GM12878 (cell line): Measurements from ENCODE around the gene ARMC10. TPM values are rescaled to one million over a fixed set of nuclear protein-coding genes. Genes with fewer than 3 reads are reported as not detected.

Experiments
- ATAC-seq: fragments of 200-7000 bp; cut with Tn5 transposase; 3 replicates; pipeline ENCODE4 v1.9.1; 2020; ENCODE audit warnings: mild to moderate bottlenecking, moderate library complexity
- BruUV-seq: library from RNA; stranded (reverse); fragments of 400-500 nt; replicated peaks from 2 replicates; lab custom pipeline; 2021; lab: Mats Ljungman, UMichigan
- CTCF ChIA-PET: fragments of 300-600 bp; sonication (Branson Sonifier 250); formaldehyde crosslinking; extraction: SDS; loops from one replicate; lab custom pipeline; 2021; ENCODE audit warnings: inconsistent platforms; lab: Yijun Ruan, JAX
- POLR2A ChIA-PET: fragments of 350-600 bp; formaldehyde crosslinking; extraction: SDS; loops from one replicate; lab custom pipeline; 2021; ENCODE audit warnings: inconsistent platforms; lab: Charles Lee
- RAD21 ChIA-PET: fragments of 300-600 bp; sonication (Branson Sonifier 250); formaldehyde crosslinking; loops from one replicate; lab custom pipeline; 2023; ENCODE audit warnings: antibody characterized with exemption; ENCODE audit not compliant: unreplicated experiment; lab: Charles Lee
- SMC1A ChIA-PET: fragments of 300-600 bp; sonication (Branson Sonifier 250); formaldehyde crosslinking; loops from one replicate; lab custom pipeline; 2023; ENCODE audit not compliant: unreplicated experiment, uncharacterized antibody; lab: Charles Lee
- DNase-seq: peaks from one replicate; pipeline ENCODE4 v3.0.0-alpha.2; 2011; ENCODE audit warnings: low read depth, low spot score
- FAIRE-seq: peaks from 3 replicates; lab custom pipeline; 2011; peaks lifted over from hg19 to GRCh38; lab: Jason Lieb, UNC
- H2AFZ ChIP-seq: 2 replicates; pipeline ENCODE4 v1.6.0; 2011; ENCODE audit warnings: low read depth, low read length, control low read depth; ENCODE audit not compliant: control insufficient read depth
- H3K27ac ChIP-seq: 2 replicates; pipeline ENCODE4 v1.5.1; 2011; ENCODE audit warnings: control low read depth; ENCODE audit not compliant: control insufficient read depth, insufficient read depth
- H3K27me3 ChIP-seq, 2 experiments: replicated peaks in 1 of 2; 2 replicates each; pipeline versions ENCODE4 v1.6.0 to v1.6.1; 2011; ENCODE audit warnings: low read length in 1 of 2; ENCODE audit not compliant: control insufficient read depth in 2 of 2, insufficient read depth in 2 of 2
- H3K36me3 ChIP-seq, 2 experiments: 2 replicates each; pipeline ENCODE4 v1.5.1; 2011; ENCODE audit warnings: low read length in 1 of 2; ENCODE audit not compliant: control insufficient read depth in 2 of 2, insufficient read depth in 2 of 2
- H3K4me1 ChIP-seq: 2 replicates; pipeline ENCODE4 v1.6.1; 2011; ENCODE audit warnings: mild to moderate bottlenecking, low read length, moderate library complexity, mixed read lengths; ENCODE audit not compliant: control insufficient read depth, insufficient read depth
- H3K4me2 ChIP-seq: 2 replicates; pipeline ENCODE4 v1.6.0; 2011; ENCODE audit warnings: control low read depth; ENCODE audit not compliant: control insufficient read depth, insufficient read depth
- H3K4me3 ChIP-seq: fragments of 200-600 bp; sonication (generic); 2 replicates; pipeline ENCODE4 v1.5.1; 2016
- H3K79me2 ChIP-seq: 2 replicates; pipeline ENCODE4 v1.6.0; 2011; ENCODE audit warnings: low read length; ENCODE audit not compliant: control insufficient read depth, insufficient read depth
- H3K9ac ChIP-seq: 2 replicates; pipeline ENCODE4 v1.8.0; 2011; ENCODE audit warnings: low read length, control low read depth, mixed read lengths; ENCODE audit not compliant: control insufficient read depth, insufficient read depth
- H3K9me3 ChIP-seq: replicated peaks from 3 replicates; pipeline ENCODE4 v1.5.1; 2011; ENCODE audit warnings: mild to moderate bottlenecking, low read length; ENCODE audit not compliant: control insufficient read depth, insufficient read depth
- H4K20me1 ChIP-seq: 2 replicates; pipeline ENCODE4 v1.6.0; 2011; ENCODE audit not compliant: control insufficient read depth, insufficient read depth
- BACH1 ChIP-seq: fragments of 450-650 bp; IDR thresholded peaks from 2 replicates; pipeline ENCODE4 v1.6.1; 2017; ENCODE audit warnings: mild to moderate bottlenecking, borderline replicate concordance
- BCL3 ChIP-seq: IDR thresholded peaks from 2 replicates; pipeline ENCODE4 v1.6.1; 2011; ENCODE audit warnings: borderline replicate concordance, low read depth, mild to moderate bottlenecking, moderate library complexity, low read length; ENCODE audit not compliant: insufficient read depth, poor library complexity, severe bottlenecking
- CHD4 ChIP-seq: fragments of 200-600 bp; sonication (generic); IDR thresholded peaks from 2 replicates; pipeline ENCODE4 v1.6.1; 2016; ENCODE audit warnings: mild to moderate bottlenecking
- DPF2 ChIP-seq: fragments of 450-650 bp; IDR thresholded peaks from 2 replicates; pipeline ENCODE4 v1.6.1; 2017; ENCODE audit warnings: mild to moderate bottlenecking
- NKRF ChIP-seq: fragments of 450-650 bp; conservative IDR thresholded peaks from 2 replicates; pipeline ENCODE4 v1.6.1; 2017; ENCODE audit warnings: mild to moderate bottlenecking, moderate library complexity
- NR2F1 ChIP-seq: fragments of 450-650 bp; conservative IDR thresholded peaks from 2 replicates; pipeline ENCODE4 v1.6.1; 2017; ENCODE audit warnings: mild to moderate bottlenecking
- PML ChIP-seq: IDR thresholded peaks from 2 replicates; pipeline ENCODE4 v1.6.1; 2012; ENCODE audit warnings: low read length, inconsistent platforms
- REST ChIP-seq: IDR thresholded peaks from 2 replicates; pipeline ENCODE4 v1.6.1; 2012; ENCODE audit warnings: mild to moderate bottlenecking, low read depth, low read length
- ZNF687 ChIP-seq: fragments of 450-650 bp; IDR thresholded peaks from 2 replicates; pipeline ENCODE4 v1.6.1; 2017; ENCODE audit warnings: mild to moderate bottlenecking, moderate library complexity
- WGBS: methylation state at CpG from one replicate; pipeline ENCODE4 v1.1.6; 2016; ENCODE audit warnings: low lambda C conversion rate; ENCODE audit not compliant: insufficient replicate concordance, insufficient coverage; ENCODE audit errors: missing lambda C conversion rate; 5-methylcytosine and 5-hydroxymethylcytosine counted together
- in situ Hi-C: fragments of 300-500 bp; cut with MboI; formaldehyde crosslinking; loops from 9 replicates; pipeline ENCODE4 v1.14.3; 2018; ENCODE audit warnings: mixed read lengths
- intact Hi-C: fragments of 100-400 bp; cut with micrococcal nuclease; formaldehyde crosslinking; loops from one replicate; pipeline ENCODE4 v1.14.2; 2022; ENCODE audit not compliant: unreplicated experiment
- polyA plus RNA-seq, 11 experiments: library from polyadenylated mRNA; depleted of rRNA in 4 of 11; unstranded in 6 of 11; stranded (reverse) in 5 of 11; fragments of >200 nt; fragmentation: Nextera tagmentation in 4 of 11; fragmentation: Illumina TruSeq in 1 of 11; extraction: Ambion mirVana in 4 of 11; extraction: Trizol in 1 of 11; gene quantifications; 1 replicate in 1 of 11; 2 replicates in 10 of 11; pipeline versions ENCODE4 v1.2.1 to v1.2.3, GENCODE V29; 2011 to 2016; ENCODE audit warnings: inconsistent platforms in 2 of 11, missing spikeins in 2 of 11, low read depth in 1 of 11
- total RNA-seq, 4 experiments: library from RNA; depleted of rRNA in 3 of 4; stranded (reverse); fragments of >200 nt in 3 of 4; fragmentation: Illumina TruSeq in 1 of 4; extraction: Trizol in 1 of 4; gene quantifications; 2 replicates each; pipeline versions ENCODE4 v1.2.1 to v1.2.3, GENCODE V29; 2013 to 2021

ARMC10 gene
- total and polyA plus RNA-seq, 10 of the 15 experiments (the other 5 are each of a cell fraction or from before 2014, with no cell fraction given), result 7.0 to 38.2 (median 24.1) TPM

GRCh38 chr7:103075337-103075918 lies 488 bp downstream of the ARMC10 start:
- peak overlapping the region; percentile 90 for H2AFZ ChIP-seq
- peaks cover 2% of the 10 kb centered on the region for H3K4me1 ChIP-seq
- H3K4me2 ChIP-seq, result peak overlapping the region; percentile 88
- DNase-seq, result no peak
- BruUV-seq, result TSS peak; percentile 71
- no peaks in the 10 kb centered on the region for H4K20me1 ChIP-seq
- intact Hi-C loops (loop anchor here (2.0 kb wide), 1 partner anchor 73 kb away; the partner anchor contains the start of gene NAPEPLD), in situ Hi-C loops (no loop called here)
- ChIA-PET POLR2A (interaction anchor here (0.8 to 2.5 kb wide), 7 partner anchors 13 to 327 kb away, joined by 3 to 17 read pairs (median 6); partner anchors contain the start of genes FAM185A and NAPEPLD), CTCF (interaction anchor here (0.7 to 2.8 kb wide), 8 partner anchors 9 to 327 kb away, joined by 3 to 18 read pairs (median 4); partner anchors contain the start of gene FAM185A), SMC1A (interaction anchor here (0.6 to 2.0 kb wide), 7 partner anchors 9 to 73 kb away, joined by 3 to 10 read pairs (median 4); partner anchors contain the start of gene NAPEPLD), RAD21 (interaction anchor here (0.6 to 2.0 kb wide), 11 partner anchors 10 to 331 kb away, joined by 3 to 21 read pairs (median 5); partner anchors contain the start of genes FAM185A and NAPEPLD)
- H3K27ac ChIP-seq, result peak overlapping the region; percentile 77
- 5% methylated on average over 33 of the region's 36 CpGs for WGBS
- peak overlapping the region; percentile 91 for H3K9ac ChIP-seq
- no peaks in the 10 kb centered on the region for H3K27me3 ChIP-seq
- no peaks in the 10 kb centered on the region for H3K36me3 ChIP-seq
- ATAC-seq, result peak; percentile 70
- FAIRE-seq, result no peak
- peak overlapping the region; percentile 90 for H3K4me3 ChIP-seq
- H3K9me3 ChIP-seq, result no peaks in the 10 kb centered on the region; the same call in 1 of the 3 replicates
- peaks cover 25% of the 10 kb centered on the region for H3K79me2 ChIP-seq
- TF ChIP-seq NKRF (no peak; the same call in 1 of the 2 replicates), CHD4 (no peak), DPF2 (0 out of 2 replicates have a peak, but pooled peaks have one; percentile 20), NR2F1 (peak; percentile 15; the same call in 1 of the 2 replicates), BCL3 (peak; percentile 10), BACH1 (0 out of 2 replicates have a peak, but pooled peaks have one; percentile 3), ZNF687 (0 out of 2 replicates have a peak, but pooled peaks have one; percentile 7), PML (no peak), REST (no peak)
